IMR-90 (cell line): ENCODE results near the gene NCF2.
"Not testable (repeated sequence)": the region's sequence is repeated elsewhere in the genome, so short reads cannot be mapped to it uniquely, and the experiment has no call there.

Source experiments
- CEBPB ChIP-seq: IDR thresholded peaks from 2 replicates; pipeline ENCODE4 v1.6.1; 2012; ENCODE audit warnings: low read depth, low read length, improper control_type of control experiment
- CTCF ChIP-seq: conservative IDR thresholded peaks from 2 replicates; pipeline ENCODE4 v1.5.1; 2012; ENCODE audit warnings: mild to moderate bottlenecking, low read depth, low read length, improper control_type of control experiment
- MAFK ChIP-seq: IDR thresholded peaks from 2 replicates; pipeline ENCODE4 v1.6.1; 2012; ENCODE audit warnings: low read depth, low read length, improper control_type of control experiment
- MAZ ChIP-seq: IDR thresholded peaks from 2 replicates; pipeline ENCODE4 v1.6.1; 2012; ENCODE audit warnings: low read depth, mild to moderate bottlenecking, low read length, improper control_type of control experiment, moderate library complexity, borderline replicate concordance
- MXI1 ChIP-seq: IDR thresholded peaks from 2 replicates; pipeline ENCODE4 v1.6.1; 2012; ENCODE audit warnings: low read depth, mild to moderate bottlenecking, low read length, moderate library complexity, borderline replicate concordance
- NFE2L2 ChIP-seq: fragments of 150-350 bp; IDR thresholded peaks from 2 replicates; pipeline ENCODE4 v1.6.1; 2016; ENCODE audit warnings: low read depth, mild to moderate bottlenecking, low read length
- POLR2A ChIP-seq: IDR thresholded peaks from 2 replicates; pipeline ENCODE4 v1.6.1; 2012; ENCODE audit warnings: mild to moderate bottlenecking, low read depth, low read length
- RAD21 ChIP-seq: IDR thresholded peaks from 2 replicates; pipeline ENCODE4 v1.6.1; 2012; ENCODE audit warnings: low read length, improper control_type of control experiment
- RCOR1 ChIP-seq: IDR thresholded peaks from 2 replicates; pipeline ENCODE4 v1.6.1; 2012; ENCODE audit warnings: mild to moderate bottlenecking, low read length, improper control_type of control experiment; ENCODE audit not compliant: insufficient replicate concordance

- not testable (repeated sequence) for TF ChIP-seq CTCF, POLR2A, MAZ, CEBPB, RAD21, RCOR1, MAFK, NFE2L2, MXI1
Observed at GRCh38 chr1:183626236-183626635, 36.0 kb upstream of the NCF2 start.
